ENCODE data around the gene ATF6B. TPM values are rescaled to one million over a fixed set of nuclear protein-coding genes. Genes with fewer than 3 reads are reported as not detected.
"Not testable (repeated sequence)": the region's sequence is repeated elsewhere in the genome, so short reads cannot be mapped to it uniquely, and the experiment has no call there.

ATF6B gene
- total and polyA plus RNA-seq, 7 donors = 13.0 to 35.2 (median 19.2) TPM

DNA sequence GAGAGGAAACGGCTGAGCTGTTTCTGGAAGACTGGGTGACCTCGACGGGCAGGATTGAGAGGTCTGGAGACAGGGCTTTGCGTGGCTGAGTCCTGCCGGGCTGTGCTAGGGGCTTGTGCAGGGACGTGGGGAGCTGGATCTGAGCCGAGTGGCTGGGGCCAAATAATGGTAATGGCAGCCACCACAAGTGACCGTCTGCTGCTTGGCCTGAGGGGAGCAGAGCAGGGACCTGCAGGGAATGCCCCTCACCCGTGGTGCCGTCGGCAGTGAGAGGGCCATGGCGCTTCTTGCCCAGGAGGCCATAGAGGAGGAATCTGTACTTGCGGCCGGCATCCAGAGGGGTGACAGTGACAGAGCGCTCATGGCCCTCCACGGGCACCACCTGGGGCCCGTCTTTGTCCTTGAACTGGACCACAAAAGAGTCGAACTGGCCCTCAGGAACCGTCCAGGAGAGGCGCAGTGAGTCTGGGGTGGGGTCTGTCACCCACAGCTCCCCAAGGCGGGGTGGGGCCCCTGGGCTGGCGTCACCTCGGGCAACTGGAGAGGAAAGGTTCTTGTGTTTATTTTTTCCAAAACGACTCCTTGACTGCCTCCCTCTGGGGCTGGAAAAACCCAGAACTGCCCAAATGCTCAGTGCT lies 58.0 kb downstream of the ATF6B start:
- Histone ChIP-seq H3K4me3 (no peak overlapping the region), H3K9me3 (no peaks in the 10 kb centered on the region), H3K27ac (peak overlapping the region; percentile 53), H3K36me3 (ENCODE audit: insufficient read depth in 1 of 2, low read depth in 1 of 2) (peaks cover 0 to 5% of the 10 kb centered on the region in 2 donors), H3K4me1 (no peaks in the 10 kb centered on the region), H3K27me3 (ENCODE audit: insufficient read depth in 3 of 3, low read length in 2 of 3) (no peaks in the 10 kb centered on the region)
- 78 to 86% (median 81%) methylated on average over 24 of the region's 24 CpGs for WGBS, 3 donors
- ATAC-seq (no peak), DNase-seq (peak in 1 of 2 donors; percentile 56)
- TF ChIP-seq, protein P1, sequence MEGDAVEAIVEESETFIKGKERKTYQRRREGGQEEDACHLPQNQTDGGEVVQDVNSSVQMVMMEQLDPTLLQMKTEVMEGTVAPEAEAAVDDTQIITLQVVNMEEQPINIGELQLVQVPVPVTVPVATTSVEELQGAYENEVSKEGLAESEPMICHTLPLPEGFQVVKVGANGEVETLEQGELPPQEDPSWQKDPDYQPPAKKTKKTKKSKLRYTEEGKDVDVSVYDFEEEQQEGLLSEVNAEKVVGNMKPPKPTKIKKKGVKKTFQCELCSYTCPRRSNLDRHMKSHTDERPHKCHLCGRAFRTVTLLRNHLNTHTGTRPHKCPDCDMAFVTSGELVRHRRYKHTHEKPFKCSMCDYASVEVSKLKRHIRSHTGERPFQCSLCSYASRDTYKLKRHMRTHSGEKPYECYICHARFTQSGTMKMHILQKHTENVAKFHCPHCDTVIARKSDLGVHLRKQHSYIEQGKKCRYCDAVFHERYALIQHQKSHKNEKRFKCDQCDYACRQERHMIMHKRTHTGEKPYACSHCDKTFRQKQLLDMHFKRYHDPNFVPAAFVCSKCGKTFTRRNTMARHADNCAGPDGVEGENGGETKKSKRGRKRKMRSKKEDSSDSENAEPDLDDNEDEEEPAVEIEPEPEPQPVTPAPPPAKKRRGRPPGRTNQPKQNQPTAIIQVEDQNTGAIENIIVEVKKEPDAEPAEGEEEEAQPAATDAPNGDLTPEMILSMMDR (IDR thresholded peaks at IDR 0.05) = no peak
- intact Hi-C loops (cut with DNase I) = no loop called here

DNA sequence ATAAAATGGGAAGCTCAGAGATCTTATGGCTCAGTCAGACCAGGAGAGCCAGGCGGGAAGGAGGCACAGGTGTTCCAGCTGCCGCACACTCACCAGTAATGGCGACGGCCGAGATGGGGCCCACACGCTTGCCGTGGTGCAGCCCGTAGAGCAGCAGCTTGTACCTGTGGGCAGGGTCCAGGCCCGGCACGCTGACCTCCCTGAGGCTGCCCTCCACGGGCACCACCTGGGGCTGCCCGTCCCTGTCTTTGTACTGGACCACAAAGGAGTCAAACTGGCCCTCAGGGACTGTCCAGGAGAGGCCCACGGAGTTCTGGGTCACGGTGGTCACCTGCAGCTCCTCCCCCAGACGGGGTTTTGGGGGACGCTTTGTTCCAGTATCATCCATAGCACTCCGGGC lies 58.6 kb downstream of the ATF6B start:
- 89 to 93% (median 90%) methylated on average over 17 of the region's 17 CpGs for WGBS, 3 donors
- Histone ChIP-seq H3K27me3 (ENCODE audit: insufficient read depth in 3 of 3, low read length in 2 of 3) (no peaks in the 10 kb centered on the region), H3K27ac (no peak overlapping the region), H3K9me3 (no peaks in the 10 kb centered on the region), H3K4me1 (no peaks in the 10 kb centered on the region), H3K36me3 (ENCODE audit: insufficient read depth in 1 of 2, low read depth in 1 of 2) (peaks cover 0 to 5% of the 10 kb centered on the region in 2 donors), H3K4me3 (no peak overlapping the region)
- no peak for ATAC-seq
- TF ChIP-seq, protein P1 (IDR thresholded peaks at IDR 0.05) = no peak
- intact Hi-C loops (cut with DNase I) = no loop called here
- peak in 1 of 2 donors; percentile 40 for DNase-seq

DNA sequence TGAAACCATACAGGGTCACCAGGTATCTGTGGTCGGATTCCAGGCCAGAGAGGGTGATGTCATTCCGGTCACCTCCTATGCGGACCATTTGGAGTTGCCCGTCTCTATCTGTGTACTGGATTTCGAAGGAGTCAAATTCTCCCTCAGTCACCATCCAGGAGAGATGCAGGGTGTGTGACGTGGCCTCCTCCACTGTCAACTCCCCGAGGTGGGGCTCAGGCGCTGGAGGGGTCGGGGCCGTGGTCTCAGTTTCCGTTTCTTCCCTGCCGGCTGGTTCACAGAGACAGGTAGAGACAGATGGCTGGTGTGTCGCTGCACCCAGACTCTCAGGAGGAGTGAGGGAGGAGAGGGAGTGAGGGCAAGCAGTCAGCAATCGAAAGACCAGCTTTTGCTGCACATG lies 59.2 kb downstream of the ATF6B start:
- Histone ChIP-seq H3K4me3 (no peak overlapping the region), H3K9me3 (no peaks in the 10 kb centered on the region), H3K27me3 (ENCODE audit: insufficient read depth in 3 of 3, low read length in 2 of 3) (no peaks in the 10 kb centered on the region), H3K27ac (no peak overlapping the region), H3K4me1 (no peaks in the 10 kb centered on the region), H3K36me3 (ENCODE audit: insufficient read depth in 1 of 2, low read depth in 1 of 2) (peaks cover 0 to 5% of the 10 kb centered on the region in 2 donors)
- intact Hi-C loops (cut with DNase I) = no loop called here
- TF ChIP-seq, protein P1 (IDR thresholded peaks at IDR 0.05) = no peak
- 88 to 93% (median 88%) methylated on average over 14 of the region's 14 CpGs for WGBS, 3 donors
- DNase-seq (peak in 1 of 2 donors; percentile 32), ATAC-seq (no peak)

DNA sequence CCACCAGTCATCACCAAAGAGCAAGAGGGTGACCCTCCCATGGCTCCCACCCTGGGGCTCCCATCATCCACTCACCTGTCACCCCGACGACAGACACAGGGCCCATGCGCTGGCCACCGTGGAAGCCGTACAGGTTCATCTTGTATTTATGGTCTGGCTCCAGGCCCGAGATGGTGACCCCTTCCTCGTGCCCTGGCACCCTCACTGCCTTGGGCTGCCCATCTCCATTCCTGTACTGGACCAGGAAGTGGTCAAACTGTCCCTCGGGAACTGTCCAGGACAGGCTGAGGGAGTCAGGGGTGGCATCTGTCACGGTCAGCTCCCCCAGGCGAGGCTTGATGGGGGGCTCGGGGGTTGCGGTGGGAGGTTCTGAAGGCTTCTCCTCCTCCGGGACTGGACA lies 59.7 kb downstream of the ATF6B start:
- ATAC-seq; H3K4me1 ChIP-seq; H3K4me3 ChIP-seq; H3K36me3 ChIP-seq (ENCODE audit: insufficient read depth in 1 of 2, low read depth in 1 of 2); H3K27ac ChIP-seq; H3K9me3 ChIP-seq; H3K27me3 ChIP-seq (ENCODE audit: insufficient read depth in 3 of 3, low read length in 2 of 3); intact Hi-C loops (cut with DNase I): not testable (repeated sequence)
- 84 to 95% (median 93%) methylated on average over 13 of the region's 13 CpGs for WGBS, 3 donors
- DNase-seq = peak in 1 of 2 donors; percentile 36

DNA sequence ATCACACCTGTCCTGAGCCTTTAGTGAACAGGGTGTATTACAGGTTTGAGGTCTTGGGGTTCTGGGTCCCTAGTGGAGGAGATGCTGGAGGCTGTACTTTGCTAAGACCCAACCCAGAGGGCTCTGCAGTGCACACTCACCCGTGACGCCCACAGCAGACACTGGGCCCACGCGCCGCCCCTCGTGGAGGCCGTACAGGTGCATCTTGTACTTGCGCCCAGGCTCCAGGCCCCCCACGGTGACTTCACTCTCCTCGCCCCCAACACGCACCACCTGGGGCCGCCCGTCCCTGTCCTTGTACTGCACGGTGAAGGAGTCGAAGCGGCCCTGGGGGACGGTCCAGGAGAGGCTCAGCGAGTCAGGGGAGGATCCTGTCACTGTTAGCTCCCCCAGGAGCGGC lies 60.5 kb downstream of the ATF6B start:
- H3K9me3 ChIP-seq; ATAC-seq; H3K36me3 ChIP-seq (ENCODE audit: insufficient read depth in 1 of 2, low read depth in 1 of 2); H3K27me3 ChIP-seq (ENCODE audit: insufficient read depth in 3 of 3, low read length in 2 of 3); H3K27ac ChIP-seq; H3K4me1 ChIP-seq; DNase-seq; H3K4me3 ChIP-seq; intact Hi-C loops (cut with DNase I): not testable (repeated sequence)
- WGBS, 3 donors = 87 to 94% (median 90%) methylated on average over 18 to 19 of the region's 19 CpGs

Other genes with a start within 250 kb of the ATF6B start
- gene SLC44A4, start 249.2 kb downstream of the ATF6B start, total RNA-seq = under 1 TPM in 2 of 4 donors, not detected in 2; 0.23 to 0.24 TPM
- gene SLC44A4, start 249.2 kb downstream of the ATF6B start, polyA plus RNA-seq = under 1 TPM; 0.03 to 0.14 (median 0.08) TPM
- gene EHMT2, start 230.5 kb downstream of the ATF6B start, total RNA-seq = 10 to 100 TPM in 1 of 4 donors, 1 to 10 TPM in 3; 6.8 to 14.2 (median 7.7) TPM
- 10 to 100 TPM in 2 of 3 donors, 1 to 10 TPM in 1; 8.4 to 20.8 (median 13.4) TPM for gene EHMT2, start 230.5 kb downstream of the ATF6B start, polyA plus RNA-seq
- 1 to 10 TPM; 1.1 to 2.6 (median 1.8) TPM for gene ZBTB12, start 226.2 kb downstream of the ATF6B start, total RNA-seq
- gene ZBTB12, start 226.2 kb downstream of the ATF6B start, polyA plus RNA-seq = 1 to 10 TPM; 2.2 to 4.6 (median 2.9) TPM
- 1 to 10 TPM; 1.5 to 5.5 (median 3.5) TPM for gene C2, start 200.5 kb downstream of the ATF6B start, total RNA-seq
- 1 to 10 TPM in 1 of 3 donors, under 1 TPM in 2; 0.77 to 1.2 (median 0.99) TPM for gene C2, start 200.5 kb downstream of the ATF6B start, polyA plus RNA-seq
- 1 to 10 TPM; 2.5 to 5.8 (median 3.4) TPM for gene CFB, start 182.2 kb downstream of the ATF6B start, total RNA-seq
- gene CFB, start 182.2 kb downstream of the ATF6B start, polyA plus RNA-seq = 1 to 10 TPM; 1.6 to 2.3 (median 1.8) TPM
- gene NELFE, start 169.3 kb downstream of the ATF6B start, total RNA-seq = 10 to 100 TPM; 47.2 to 52.3 (median 48.7) TPM
- 10 to 100 TPM; 44.3 to 86.9 (median 85.4) TPM for gene NELFE, start 169.3 kb downstream of the ATF6B start, polyA plus RNA-seq
- 10 to 100 TPM; 27.9 to 31.0 (median 29.2) TPM for gene SKIC2, start 169.1 kb downstream of the ATF6B start, total RNA-seq
- gene SKIC2, start 169.1 kb downstream of the ATF6B start, polyA plus RNA-seq = 10 to 100 TPM; 26.9 to 36.6 (median 31.8) TPM
- 10 to 100 TPM in 2 of 4 donors, 1 to 10 TPM in 2; 7.4 to 12.9 (median 9.9) TPM for gene DXO, start 156.1 kb downstream of the ATF6B start, total RNA-seq
- gene DXO, start 156.1 kb downstream of the ATF6B start, polyA plus RNA-seq = 10 to 100 TPM in 1 of 3 donors, 1 to 10 TPM in 2; 8.0 to 20.6 (median 9.2) TPM
- 10 to 100 TPM in 3 of 4 donors, 1 to 10 TPM in 1; 5.6 to 13.2 (median 10.9) TPM for gene C4A, start 146.2 kb downstream of the ATF6B start, total RNA-seq
- 1 to 10 TPM; 3.0 to 3.2 (median 3.1) TPM for gene C4A, start 146.2 kb downstream of the ATF6B start, polyA plus RNA-seq
- gene C4B, start 113.5 kb downstream of the ATF6B start, total RNA-seq = 10 to 100 TPM in 1 of 4 donors, 1 to 10 TPM in 3; 5.6 to 12.6 (median 9.4) TPM
- gene C4B, start 113.5 kb downstream of the ATF6B start, polyA plus RNA-seq = 1 to 10 TPM; 2.6 to 3.3 (median 2.7) TPM
- 1 to 10 TPM in 1 of 4 donors, under 1 TPM in 1, not detected in 2; 0.19 to 9.9 TPM for gene CYP21A2, start 89.8 kb downstream of the ATF6B start, total RNA-seq
- under 1 TPM in 2 of 3 donors, not detected in 1; 0.05 to 0.10 TPM for gene CYP21A2, start 89.8 kb downstream of the ATF6B start, polyA plus RNA-seq
- 10 to 100 TPM; 14.5 to 26.1 (median 23.9) TPM for gene TNXB, start 18.9 kb downstream of the ATF6B start, total RNA-seq
- 10 to 100 TPM in 1 of 3 donors, 1 to 10 TPM in 2; 7.0 to 13.6 (median 9.1) TPM for gene TNXB, start 18.9 kb downstream of the ATF6B start, polyA plus RNA-seq
- 1 to 10 TPM; 2.1 to 4.3 (median 4.1) TPM for gene FKBPL, start 2.0 kb upstream of the ATF6B start, total RNA-seq
- 10 to 100 TPM in 1 of 3 donors, 1 to 10 TPM in 2; 8.2 to 12.2 (median 9.9) TPM for gene FKBPL, start 2.0 kb upstream of the ATF6B start, polyA plus RNA-seq
- under 1 TPM; 0.08 to 0.51 (median 0.16) TPM for gene PRRT1, start 23.7 kb upstream of the ATF6B start, total RNA-seq
- under 1 TPM; 0.22 to 0.28 (median 0.26) TPM for gene PRRT1, start 23.7 kb upstream of the ATF6B start, polyA plus RNA-seq
- gene PPT2, start 25.9 kb upstream of the ATF6B start, total RNA-seq = 10 to 100 TPM; 11.3 to 15.1 (median 14.0) TPM
- gene PPT2, start 25.9 kb upstream of the ATF6B start, polyA plus RNA-seq = 10 to 100 TPM; 12.5 to 28.3 (median 18.0) TPM
- 1 to 10 TPM; 2.0 to 7.0 (median 3.7) TPM for gene EGFL8, start 36.3 kb upstream of the ATF6B start, total RNA-seq
- gene EGFL8, start 36.3 kb upstream of the ATF6B start, polyA plus RNA-seq = 1 to 10 TPM; 2.1 to 4.0 (median 3.6) TPM
- gene AGPAT1, start 47.8 kb upstream of the ATF6B start, total RNA-seq = 10 to 100 TPM; 36.8 to 59.8 (median 47.7) TPM
- gene AGPAT1, start 47.8 kb upstream of the ATF6B start, polyA plus RNA-seq = 10 to 100 TPM; 35.0 to 77.8 (median 38.0) TPM
- 10 to 100 TPM; 52.0 to 91.1 (median 57.0) TPM for gene RNF5, start 50.2 kb upstream of the ATF6B start, total RNA-seq
- 100 to 1,000 TPM; 110 to 122 (median 113) TPM for gene RNF5, start 50.2 kb upstream of the ATF6B start, polyA plus RNA-seq
- 1 to 10 TPM in 3 of 4 donors, under 1 TPM in 1; 0.85 to 2.0 (median 1.4) TPM for gene AGER, start 56.0 kb upstream of the ATF6B start, total RNA-seq
- 1 to 10 TPM in 1 of 3 donors, under 1 TPM in 2; 0.79 to 1.7 (median 0.91) TPM for gene AGER, start 56.0 kb upstream of the ATF6B start, polyA plus RNA-seq
- 10 to 100 TPM; 36.1 to 46.7 (median 37.5) TPM for gene PBX2, start 62.0 kb upstream of the ATF6B start, total RNA-seq
- gene PBX2, start 62.0 kb upstream of the ATF6B start, polyA plus RNA-seq = 10 to 100 TPM; 20.4 to 27.4 (median 22.1) TPM
- 1 to 10 TPM; 1.7 to 5.1 (median 3.5) TPM for gene GPSM3, start 64.4 kb upstream of the ATF6B start, total RNA-seq
- gene GPSM3, start 64.4 kb upstream of the ATF6B start, polyA plus RNA-seq = 1 to 10 TPM; 1.5 to 2.7 (median 2.6) TPM
- 10 to 100 TPM; 11.3 to 16.6 (median 13.7) TPM for gene NOTCH4, start 95.8 kb upstream of the ATF6B start, total RNA-seq
- 10 to 100 TPM in 2 of 3 donors, 1 to 10 TPM in 1; 9.7 to 19.5 (median 10.4) TPM for gene NOTCH4, start 95.8 kb upstream of the ATF6B start, polyA plus RNA-seq
- not detected for gene TSBP1, start 243.7 kb upstream of the ATF6B start, total RNA-seq
- gene TSBP1, start 243.7 kb upstream of the ATF6B start, polyA plus RNA-seq = not detected

All from psoas muscle (tissue), 8 donors.